Fibroblast of the aortic adventitia (primary cell): Measurements from ENCODE around the gene MPP4. TPM values are rescaled to one million over a fixed set of nuclear protein-coding genes. Genes with fewer than 3 reads are reported as not detected.

ENCODE experiments used
- DNase-seq: peaks from one replicate; pipeline ENCODE4 v3.0.0-alpha.2; 2010; ENCODE audit warnings: low read depth
- H3K4me3 ChIP-seq: 2 replicates; pipeline ENCODE4 v1.5.1; 2011; ENCODE audit warnings: low read depth, mild to moderate bottlenecking, control low read depth, low read length, moderate library complexity
- CTCF ChIP-seq: IDR thresholded peaks from 2 replicates; pipeline ENCODE4 v1.5.1; 2011; ENCODE audit warnings: mild to moderate bottlenecking, low read length, control low read depth, inconsistent platforms; ENCODE audit not compliant: insufficient read depth
- total RNA-seq: library from RNA; depleted of rRNA; stranded (reverse); fragments of >200 nt; gene quantifications from 2 replicates; pipeline ENCODE4 v1.2.3, GENCODE V29; 2012; ENCODE audit warnings: low replicate concordance

MPP4 gene
- total RNA-seq, 1 donor: 4.0 TPM

- no peak for TF ChIP-seq CTCF
- no peak for DNase-seq
- H3K4me3 ChIP-seq: no peak overlapping the region
These were observed 59.2 kb downstream of the MPP4 start for GRCh38 chr2:201639205-201639604.

- H3K4me3 ChIP-seq: no peak overlapping the region
- no peak for DNase-seq
- no peak for TF ChIP-seq CTCF
These were observed 60.1 kb downstream of the MPP4 start for GRCh38 chr2:201638326-201638725.

- TF ChIP-seq CTCF: no peak
- no peak for DNase-seq
- H3K4me3 ChIP-seq: no peak overlapping the region
These were observed 64.7 kb downstream of the MPP4 start for GRCh38 chr2:201633661-201634249.

GRCh38 chr2:201631041-201631440 is 67.4 kb downstream of the MPP4 start:
- DNase-seq: no peak
- H3K4me3 ChIP-seq: no peak overlapping the region
- TF ChIP-seq CTCF: no peak

DNA sequence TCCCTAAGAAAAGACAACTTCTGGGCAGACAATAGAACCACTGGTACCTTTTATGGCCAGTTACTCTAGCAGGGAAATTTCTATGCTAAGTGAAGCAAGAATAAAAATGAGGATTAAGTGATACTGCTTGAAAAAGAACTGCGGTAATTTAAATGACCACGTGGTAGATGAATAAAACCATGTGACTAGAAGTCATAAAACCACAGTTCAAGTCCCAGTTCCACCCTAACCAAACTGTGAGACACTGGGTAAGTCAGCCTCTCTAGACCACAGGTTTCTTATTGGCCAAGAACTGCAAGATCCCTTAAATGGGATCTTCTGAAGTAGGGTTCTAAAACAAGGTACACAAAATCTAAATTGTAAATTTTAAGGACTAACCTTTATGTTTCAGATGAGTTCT is 67.9 kb downstream of the MPP4 start:
- DNase-seq: no peak
- no peak overlapping the region for H3K4me3 ChIP-seq
- TF ChIP-seq CTCF: no peak

GRCh38 chr2:201628545-201628944 is 69.9 kb downstream of the MPP4 start:
- DNase-seq: no peak
- H3K4me3 ChIP-seq: no peak overlapping the region
- TF ChIP-seq CTCF: no peak
